ENCODE data around the gene GRM7.

DNA sequence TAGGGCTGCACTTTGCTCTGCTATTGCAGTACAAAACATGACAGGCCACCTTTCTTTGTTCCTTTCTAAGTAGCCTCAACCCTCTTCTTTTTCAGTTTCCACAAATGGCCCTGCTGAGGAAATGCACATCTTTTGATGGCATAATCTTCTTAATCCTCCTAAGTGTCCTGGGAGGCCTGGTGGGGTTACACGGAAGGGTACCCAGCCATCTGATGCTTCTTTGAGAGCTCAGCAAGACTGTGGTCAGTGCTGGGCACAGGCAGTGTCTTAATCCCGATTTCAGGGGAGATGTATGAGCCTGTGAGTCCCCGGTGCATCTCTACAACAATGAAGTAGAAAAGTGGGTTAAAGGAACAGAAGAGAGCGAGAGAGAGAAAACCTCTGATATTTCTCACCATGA is 404.8 kb downstream of the GRM7 start:
- no peak for TF ChIP-seq EZH2phosphoT487 (IDR thresholded peaks at IDR 0.05; ENCODE audit: low read depth)
- TF ChIP-seq, protein P1, sequence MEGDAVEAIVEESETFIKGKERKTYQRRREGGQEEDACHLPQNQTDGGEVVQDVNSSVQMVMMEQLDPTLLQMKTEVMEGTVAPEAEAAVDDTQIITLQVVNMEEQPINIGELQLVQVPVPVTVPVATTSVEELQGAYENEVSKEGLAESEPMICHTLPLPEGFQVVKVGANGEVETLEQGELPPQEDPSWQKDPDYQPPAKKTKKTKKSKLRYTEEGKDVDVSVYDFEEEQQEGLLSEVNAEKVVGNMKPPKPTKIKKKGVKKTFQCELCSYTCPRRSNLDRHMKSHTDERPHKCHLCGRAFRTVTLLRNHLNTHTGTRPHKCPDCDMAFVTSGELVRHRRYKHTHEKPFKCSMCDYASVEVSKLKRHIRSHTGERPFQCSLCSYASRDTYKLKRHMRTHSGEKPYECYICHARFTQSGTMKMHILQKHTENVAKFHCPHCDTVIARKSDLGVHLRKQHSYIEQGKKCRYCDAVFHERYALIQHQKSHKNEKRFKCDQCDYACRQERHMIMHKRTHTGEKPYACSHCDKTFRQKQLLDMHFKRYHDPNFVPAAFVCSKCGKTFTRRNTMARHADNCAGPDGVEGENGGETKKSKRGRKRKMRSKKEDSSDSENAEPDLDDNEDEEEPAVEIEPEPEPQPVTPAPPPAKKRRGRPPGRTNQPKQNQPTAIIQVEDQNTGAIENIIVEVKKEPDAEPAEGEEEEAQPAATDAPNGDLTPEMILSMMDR (IDR thresholded peaks at IDR 0.05; ENCODE audit: low read depth, low read length), result no peak
